ENCODE results near the gene YLPM1. TPM values are rescaled to one million over a fixed set of nuclear protein-coding genes. Genes with fewer than 3 reads are reported as not detected.
A peak's percentile ranks its signal among the peaks of the same experiment; 100 is the strongest.

The YLPM1 gene
- total and polyA plus RNA-seq, 2 donors (not counting 1 experiment from before 2014, with no cell fraction given): 22.4 to 116 TPM

DNA sequence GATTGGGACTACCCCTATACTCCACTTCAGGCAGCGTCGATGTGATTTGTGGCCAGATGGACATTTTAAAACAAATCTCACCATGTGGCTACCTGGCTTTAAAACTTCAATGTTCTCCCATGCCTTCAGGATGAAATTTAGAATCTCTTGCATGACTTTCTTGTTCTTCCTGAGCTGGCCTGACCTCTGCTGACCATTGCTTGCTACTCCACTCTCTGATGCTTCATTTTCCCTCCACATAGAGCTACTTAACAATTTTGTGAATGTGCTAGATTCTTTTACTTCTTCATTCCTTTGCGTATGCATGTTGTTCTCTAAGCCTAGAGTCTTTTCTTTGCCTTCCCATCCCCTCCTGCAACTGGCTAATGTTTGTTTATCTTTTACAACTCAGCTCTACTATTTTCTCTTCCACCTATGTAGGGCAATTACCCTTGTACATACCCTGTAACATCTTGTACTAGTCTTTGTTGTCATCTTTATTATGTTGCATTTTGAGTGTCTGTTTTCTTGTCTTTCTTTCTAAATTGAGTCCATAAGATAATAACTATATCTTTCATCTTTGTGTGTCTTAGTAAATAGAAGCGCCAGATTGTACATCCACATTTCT is 41.2 kb downstream of the YLPM1 start:
- ChIA-PET CTCF (interaction anchor here (1.2 to 3.2 kb wide), 4 partner anchors 13 to 195 kb away, joined by 3 to 34 read pairs (median 4); no protein-coding TSS in a partner anchor), POLR2A (interaction anchor here (0.7 kb wide), 1 partner anchor 189 kb away, joined by 3 read pairs; no protein-coding TSS in a partner anchor)
- no peak overlapping the region for H3K9ac ChIP-seq (ENCODE audit: low read length)
- TF ChIP-seq, protein P1, sequence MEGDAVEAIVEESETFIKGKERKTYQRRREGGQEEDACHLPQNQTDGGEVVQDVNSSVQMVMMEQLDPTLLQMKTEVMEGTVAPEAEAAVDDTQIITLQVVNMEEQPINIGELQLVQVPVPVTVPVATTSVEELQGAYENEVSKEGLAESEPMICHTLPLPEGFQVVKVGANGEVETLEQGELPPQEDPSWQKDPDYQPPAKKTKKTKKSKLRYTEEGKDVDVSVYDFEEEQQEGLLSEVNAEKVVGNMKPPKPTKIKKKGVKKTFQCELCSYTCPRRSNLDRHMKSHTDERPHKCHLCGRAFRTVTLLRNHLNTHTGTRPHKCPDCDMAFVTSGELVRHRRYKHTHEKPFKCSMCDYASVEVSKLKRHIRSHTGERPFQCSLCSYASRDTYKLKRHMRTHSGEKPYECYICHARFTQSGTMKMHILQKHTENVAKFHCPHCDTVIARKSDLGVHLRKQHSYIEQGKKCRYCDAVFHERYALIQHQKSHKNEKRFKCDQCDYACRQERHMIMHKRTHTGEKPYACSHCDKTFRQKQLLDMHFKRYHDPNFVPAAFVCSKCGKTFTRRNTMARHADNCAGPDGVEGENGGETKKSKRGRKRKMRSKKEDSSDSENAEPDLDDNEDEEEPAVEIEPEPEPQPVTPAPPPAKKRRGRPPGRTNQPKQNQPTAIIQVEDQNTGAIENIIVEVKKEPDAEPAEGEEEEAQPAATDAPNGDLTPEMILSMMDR (IDR thresholded peaks at IDR 0.05): peak; percentile 58
- TF ChIP-seq EZH2 (IDR thresholded peaks at IDR 0.05; ENCODE audit: borderline replicate concordance, insufficient read depth, low read depth, low read length, poor library complexity, severe bottlenecking): no peak
- peaks cover 17 to 55% of the 10 kb centered on the region in 2 experiments for H3K36me3 ChIP-seq (replicated peaks in 1 of 2; ENCODE audit: control extremely low read depth in 1 of 2, control insufficient read depth in 1 of 2, extremely low read depth in 1 of 2, insufficient read depth in 2 of 2, low read length in 1 of 2)
- no peak overlapping the region for H2AFZ ChIP-seq (ENCODE audit: insufficient read depth, low read depth, low read length, poor library complexity, severe bottlenecking)
- DNase-seq (peak; percentile 33), ATAC-seq (ENCODE audit: low read depth) (no peak)
- no peaks in the 10 kb centered on the region for H3K9me3 ChIP-seq (ENCODE audit: control extremely low read depth in 1 of 3, control insufficient read depth in 2 of 3, insufficient read depth in 1 of 3, low read length in 2 of 3)
- no peaks in the 10 kb centered on the region for H3K9me3 Mint-ChIP-seq (ENCODE audit: insufficient read depth)
- H3K27me3 Mint-ChIP-seq: no peaks in the 10 kb centered on the region
- H4K20me1 ChIP-seq (ENCODE audit: control insufficient read depth, insufficient read depth, low read length, poor library complexity, severe bottlenecking): no peaks in the 10 kb centered on the region
- H3K27me3 ChIP-seq (replicated peaks in 1 of 4; ENCODE audit: control extremely low read depth in 1 of 4, control insufficient read depth in 3 of 4, insufficient read depth in 4 of 4, low read length in 3 of 4): no peaks in the 10 kb centered on the region
- no peak overlapping the region for H3K27ac Mint-ChIP-seq
- peaks cover 17% of the 10 kb centered on the region for H3K79me2 ChIP-seq (ENCODE audit: control insufficient read depth, insufficient read depth, low read length)
- 100% methylated on average over 3 of the region's 4 CpGs for WGBS (ENCODE audit: insufficient coverage)
- intact Hi-C loops (cut with micrococcal nuclease): no loop called here
- H3K4me1 ChIP-seq (ENCODE audit: control insufficient read depth in 2 of 2, insufficient read depth in 2 of 2, low read length in 2 of 2): no peaks in the 10 kb centered on the region
- H3K4me3 ChIP-seq (ENCODE audit: control extremely low read depth in 1 of 5, extremely low read depth in 1 of 5, insufficient read depth in 1 of 5, low read depth in 2 of 5, low read length in 4 of 5): no peak overlapping the region
- no peak overlapping the region for H3K4me2 ChIP-seq (replicated peaks; ENCODE audit: low read depth, low read length, poor library complexity, severe bottlenecking)
- H3K4me3 Mint-ChIP-seq: no peak overlapping the region
- no peaks in the 10 kb centered on the region for H3K4me1 Mint-ChIP-seq
- no peak overlapping the region for H3K27ac ChIP-seq (ENCODE audit: low read length in 2 of 2)

DNA sequence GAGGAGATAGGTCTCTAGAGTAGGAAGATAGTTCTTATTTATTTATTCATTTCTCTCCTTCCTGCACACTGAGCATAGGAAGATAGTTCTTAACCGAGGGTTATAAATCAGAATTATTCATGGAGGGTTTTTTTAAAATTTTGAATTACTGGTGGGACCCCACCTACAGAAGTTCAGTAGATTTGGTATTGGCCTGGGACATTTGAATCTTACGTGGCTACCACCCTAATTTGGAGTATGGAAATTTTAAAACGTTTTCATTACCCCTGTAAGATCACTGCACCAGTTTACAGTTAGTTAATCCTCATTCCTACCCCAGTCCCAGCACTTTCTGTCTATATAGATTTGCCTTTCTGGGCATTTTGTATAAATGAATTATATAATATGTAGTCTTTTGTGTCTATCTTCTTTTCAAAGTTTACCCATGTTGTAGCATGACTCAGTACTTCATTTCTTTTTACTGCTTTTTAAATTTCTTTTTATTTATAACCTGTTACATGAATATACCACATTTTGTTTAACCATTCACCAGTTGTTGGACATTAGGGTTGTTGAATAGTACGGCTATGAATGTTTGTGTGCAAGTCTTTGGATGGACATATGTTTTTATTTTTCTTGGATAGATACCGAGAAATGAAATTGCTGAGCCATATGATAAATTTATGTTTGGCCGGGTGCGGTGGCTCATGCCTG is 44.9 kb downstream of the YLPM1 start:
- TF ChIP-seq, protein P1 (IDR thresholded peaks at IDR 0.05): no peak
- TF ChIP-seq EZH2 (IDR thresholded peaks at IDR 0.05; ENCODE audit: borderline replicate concordance, insufficient read depth, low read depth, low read length, poor library complexity, severe bottlenecking): no peak
- CTCF ChIA-PET: no interaction called here
- DNase-seq (no peak), ATAC-seq (ENCODE audit: low read depth) (no peak)
- Histone ChIP-seq H3K27ac (ENCODE audit: low read length in 2 of 2) (no peak overlapping the region), H3K4me2 (replicated peaks; ENCODE audit: low read depth, low read length, poor library complexity, severe bottlenecking) (no peak overlapping the region), H3K4me1 (ENCODE audit: control insufficient read depth in 2 of 2, insufficient read depth in 2 of 2, low read length in 2 of 2) (no peaks in the 10 kb centered on the region), H3K79me2 (ENCODE audit: control insufficient read depth, insufficient read depth, low read length) (peaks cover 19% of the 10 kb centered on the region), H3K36me3 (replicated peaks in 1 of 2; ENCODE audit: control extremely low read depth in 1 of 2, control insufficient read depth in 1 of 2, extremely low read depth in 1 of 2, insufficient read depth in 2 of 2, low read length in 1 of 2) (peaks cover 14 to 65% of the 10 kb centered on the region in 2 experiments), H3K27me3 (replicated peaks in 1 of 4; ENCODE audit: control extremely low read depth in 1 of 4, control insufficient read depth in 3 of 4, insufficient read depth in 4 of 4, low read length in 3 of 4) (no peaks in the 10 kb centered on the region), H3K9me3 (ENCODE audit: control extremely low read depth in 1 of 3, control insufficient read depth in 2 of 3, insufficient read depth in 1 of 3, low read length in 2 of 3) (no peaks in the 10 kb centered on the region), H3K9ac (ENCODE audit: low read length) (no peak overlapping the region), H4K20me1 (ENCODE audit: control insufficient read depth, insufficient read depth, low read length, poor library complexity, severe bottlenecking) (no peaks in the 10 kb centered on the region), H3K4me3 (ENCODE audit: control extremely low read depth in 1 of 5, extremely low read depth in 1 of 5, insufficient read depth in 1 of 5, low read depth in 2 of 5, low read length in 4 of 5) (no peak overlapping the region), H2AFZ (ENCODE audit: insufficient read depth, low read depth, low read length, poor library complexity, severe bottlenecking) (no peak overlapping the region)
- Mint-ChIP-seq H3K27ac (no peak overlapping the region), H3K4me3 (no peak overlapping the region), H3K9me3 (ENCODE audit: insufficient read depth) (no peaks in the 10 kb centered on the region), H3K4me1 (no peaks in the 10 kb centered on the region), H3K27me3 (no peaks in the 10 kb centered on the region)
- POLR2A ChIA-PET: interaction anchor here (0.7 kb wide), 1 partner anchor 539 kb away, joined by 4 read pairs; no protein-coding TSS in a partner anchor
- 100% methylated on average over 1 of the region's 7 CpGs for WGBS (ENCODE audit: insufficient coverage)
- intact Hi-C loops (cut with micrococcal nuclease): no loop called here

Data from B cell (primary cell).